HCT116 (cell line): ENCODE measurements around the gene PLEKHM3. TPM values are rescaled to one million over a fixed set of nuclear protein-coding genes. Genes with fewer than 3 reads are reported as not detected.

Experiments used
- ATAC-seq: fragments of 200-7000 bp; cut with Tn5 transposase; 2 replicates; pipeline ENCODE4 v1.9.1; 2020; ENCODE audit warnings: mild to moderate bottlenecking, moderate library complexity
- BruUV-seq: library from RNA; stranded (reverse); fragments of 400-500 nt; replicated peaks from 2 replicates; lab custom pipeline; 2021; lab: Mats Ljungman, UMichigan
- CTCF ChIA-PET: fragments of 300-600 bp; sonication (Branson Sonifier 250); formaldehyde crosslinking; loops from one replicate; lab custom pipeline; 2021; ENCODE audit warnings: antibody characterized with exemption; lab: Charles Lee
- POLR2A ChIA-PET: fragments of 300-600, 350-600 bp; sonication (Branson Sonifier 250); formaldehyde crosslinking; loops from one replicate; lab custom pipeline; 2021; ENCODE audit warnings: antibody characterized with exemption; lab: Charles Lee
- RAD21 ChIA-PET, 2 experiments: fragments of 300-600 bp; sonication (Branson Sonifier 250); formaldehyde crosslinking; loops; one replicate each; lab custom pipeline; 2023; ENCODE audit warnings: low total read pairs in 2 of 2; ENCODE audit not compliant: uncharacterized antibody in 2 of 2, unreplicated experiment in 2 of 2, low non-redundant PET in 1 of 2; lab: Charles Lee
- DNase-seq: peaks from one replicate; pipeline ENCODE4 v3.0.0-alpha.2; 2010; ENCODE audit warnings: low read depth, low spot score
- H2AFZ ChIP-seq: fragments of 200-600 bp; shearing (Covaris generic), sonication (generic); 2 replicates; pipeline ENCODE4 v1.6.1; 2017; ENCODE audit warnings: low read depth, mixed run types, mixed read lengths, antibody characterized with exemption, low read length; ENCODE audit not compliant: poor library complexity, severe bottlenecking
- H3K27ac ChIP-seq: 2 replicates; pipeline ENCODE4 v1.5.1; 2012; ENCODE audit warnings: low read depth, low read length
- H3K27me3 ChIP-seq: fragments of 200-600 bp; sonication (generic); 2 replicates; pipeline ENCODE4 v1.6.1; 2016; ENCODE audit warnings: mixed run types, low read length, mixed read lengths; ENCODE audit not compliant: insufficient read depth
- H3K36me3 ChIP-seq, 2 experiments: fragments of 200-500 bp in 1 of 2; fragments of 200-600 bp in 1 of 2; sonication (Bioruptor generic) in 1 of 2; sonication (generic) in 1 of 2; 2 replicates each; pipeline versions ENCODE4 v1.5.1 to v1.6.1; 2014 to 2016; ENCODE audit warnings: low read length in 2 of 2, inconsistent platforms in 1 of 2, mixed read lengths in 1 of 2, mixed run types in 1 of 2; ENCODE audit not compliant: insufficient read depth in 2 of 2, control insufficient read depth in 1 of 2
- H3K4me1 ChIP-seq, 2 experiments: fragments of 200-600 bp in 1 of 2; sonication (generic) in 1 of 2; 2 replicates each; pipeline versions ENCODE4 v1.5.1 to v1.6.1; 2012 to 2017; ENCODE audit warnings: low read length in 2 of 2, inconsistent platforms in 1 of 2, mild to moderate bottlenecking in 1 of 2, mixed read lengths in 1 of 2, mixed run types in 1 of 2, moderate library complexity in 1 of 2; ENCODE audit not compliant: insufficient read depth in 2 of 2, control insufficient read depth in 1 of 2
- H3K4me2 ChIP-seq: fragments of 200-600 bp; sonication (generic); 2 replicates; pipeline ENCODE4 v1.6.1; 2017; ENCODE audit warnings: mixed run types, low read length, mixed read lengths
- H3K4me3 ChIP-seq, 2 experiments: fragments of 200-600 bp in 1 of 2; sonication (generic) in 1 of 2; replicated peaks in 1 of 2; 2 replicates each; pipeline ENCODE4 v1.5.1; 2011 to 2016; ENCODE audit warnings: low read length in 2 of 2, control low read depth in 1 of 2, low read depth in 1 of 2, mild to moderate bottlenecking in 1 of 2, mixed read lengths in 1 of 2, mixed run types in 1 of 2
- H3K79me2 ChIP-seq: fragments of 200-600 bp; sonication (generic); 2 replicates; pipeline ENCODE4 v1.6.1; 2017; ENCODE audit warnings: mild to moderate bottlenecking, mixed run types, low read length, moderate library complexity, mixed read lengths; ENCODE audit not compliant: insufficient read depth
- H3K9ac ChIP-seq: fragments of 200-600 bp; sonication (generic); 2 replicates; pipeline ENCODE4 v1.6.1; 2016; ENCODE audit warnings: low read length, mixed read lengths
- H3K9me2 ChIP-seq: fragments of 200-600 bp; sonication (generic), shearing (Covaris generic); 2 replicates; pipeline ENCODE4 v1.6.1; 2017; ENCODE audit warnings: mixed run types, mild to moderate bottlenecking, moderate library complexity; ENCODE audit not compliant: insufficient read depth
- H3K9me3 ChIP-seq, 2 experiments: fragments of 200-500 bp in 1 of 2; fragments of 200-600 bp in 1 of 2; sonication (Bioruptor generic) in 1 of 2; sonication (generic) in 1 of 2; 2 replicates each; pipeline ENCODE4 v1.6.1; 2014 to 2017; ENCODE audit warnings: low read length in 2 of 2, mixed read lengths in 2 of 2, inconsistent platforms in 1 of 2, low read depth in 1 of 2, mild to moderate bottlenecking in 1 of 2, mixed run types in 1 of 2, moderate library complexity in 1 of 2; ENCODE audit not compliant: control insufficient read depth in 1 of 2, insufficient read depth in 1 of 2
- H4K20me1 ChIP-seq: fragments of 200-600 bp; sonication (generic), shearing (Covaris generic); 2 replicates; pipeline ENCODE4 v1.6.1; 2017; ENCODE audit warnings: mixed run types, mild to moderate bottlenecking, moderate library complexity; ENCODE audit not compliant: insufficient read depth
- CBX3 ChIP-seq: IDR thresholded peaks from 2 replicates; pipeline ENCODE4 v1.6.1; 2012; ENCODE audit warnings: low read depth
- CEBPB ChIP-seq: IDR thresholded peaks from 2 replicates; pipeline ENCODE4 v1.6.1; 2012; ENCODE audit warnings: low read depth
- ELF1 ChIP-seq: IDR thresholded peaks from 2 replicates; pipeline ENCODE4 v1.6.1; 2012; ENCODE audit warnings: low read depth, borderline replicate concordance
- POLR2AphosphoS5 ChIP-seq: IDR thresholded peaks from 2 replicates; pipeline ENCODE4 v1.6.1; 2011; ENCODE audit warnings: mild to moderate bottlenecking, low read depth, low read length, moderate library complexity
- SIN3A ChIP-seq: IDR thresholded peaks from 2 replicates; pipeline ENCODE4 v1.6.1; 2012; ENCODE audit warnings: low read depth
- SRF ChIP-seq: IDR thresholded peaks from 2 replicates; pipeline ENCODE4 v1.6.1; 2012; ENCODE audit warnings: low read depth
- intact Hi-C: fragments of 100-400 bp; cut with micrococcal nuclease; formaldehyde crosslinking; loops from 2 replicates; pipeline ENCODE4 v1.10.0; 2022
- total RNA-seq: library from RNA; stranded (reverse); gene quantifications from one replicate; pipeline ENCODE4 v1.2.1, GENCODE V29; 2021; ENCODE audit not compliant: unreplicated experiment

Gene PLEKHM3
- total RNA-seq, 1 experiment from 2014 or later, result 6.3 TPM

GRCh38 chr2:207812726-207813080 is 212.6 kb downstream of the PLEKHM3 start:
- no peaks in the 10 kb centered on the region for H3K27me3 ChIP-seq
- H3K9ac ChIP-seq, result no peak overlapping the region
- peaks cover 21 to 37% of the 10 kb centered on the region in 2 experiments for H3K4me1 ChIP-seq
- H3K79me2 ChIP-seq, result no peaks in the 10 kb centered on the region
- no peak overlapping the region for H3K27ac ChIP-seq
- CTCF ChIA-PET, result interaction anchor here (1.2 kb wide), 1 partner anchor 228 kb away, joined by 3 read pairs; no protein-coding TSS in a partner anchor
- ATAC-seq, result no peak
- POLR2A ChIA-PET, result no interaction called here
- RAD21 ChIA-PET, result no interaction called here
- TF ChIP-seq POLR2AphosphoS5 (no peak), CBX3 (no peak)
- TF ChIP-seq, all 23 proteins: peak for 0
- no peak for DNase-seq
- Histone ChIP-seq H3K4me2 (no peak overlapping the region), H3K4me3 (no peak overlapping the region), H3K36me3 (no peaks in the 10 kb centered on the region), H4K20me1 (no peaks in the 10 kb centered on the region), H2AFZ (no peak overlapping the region), H3K9me2 (no peaks in the 10 kb centered on the region), H3K9me3 (no peaks in the 10 kb centered on the region)
- intact Hi-C loops, result no loop called here
- no TSS peak for BruUV-seq

- Histone ChIP-seq H3K4me1 (peaks cover 21 to 42% of the 10 kb centered on the region in 2 experiments), H4K20me1 (no peaks in the 10 kb centered on the region), H3K9me3 (no peaks in the 10 kb centered on the region), H3K9me2 (no peaks in the 10 kb centered on the region), H2AFZ (peak overlapping the region; percentile 97), H3K36me3 (no peaks in the 10 kb centered on the region), H3K4me2 (peak overlapping the region; percentile 78), H3K27ac (no peak overlapping the region), H3K79me2 (no peaks in the 10 kb centered on the region), H3K4me3 (no peak overlapping the region), H3K9ac (no peak overlapping the region), H3K27me3 (no peaks in the 10 kb centered on the region)
- TF ChIP-seq CEBPB, result no peak
- no peak for TF ChIP-seq SRF
- TF ChIP-seq SIN3A, result no peak
- no peak for TF ChIP-seq ELF1
- ATAC-seq, result peak; percentile 3; the same call in 1 of the 2 replicates
- RAD21 ChIA-PET, result no interaction called here
- BruUV-seq, result no TSS peak
- CTCF ChIA-PET, result interaction anchor here (1.2 kb wide), 1 partner anchor 228 kb away, joined by 3 read pairs; no protein-coding TSS in a partner anchor
- no peak for DNase-seq
- POLR2A ChIA-PET, result no interaction called here
- intact Hi-C loops, result no loop called here
Observed at GRCh38 chr2:207812058-207812725, 213.1 kb downstream of the PLEKHM3 start.
